ENCODE results near the gene TXK.

The TXK gene

DNA sequence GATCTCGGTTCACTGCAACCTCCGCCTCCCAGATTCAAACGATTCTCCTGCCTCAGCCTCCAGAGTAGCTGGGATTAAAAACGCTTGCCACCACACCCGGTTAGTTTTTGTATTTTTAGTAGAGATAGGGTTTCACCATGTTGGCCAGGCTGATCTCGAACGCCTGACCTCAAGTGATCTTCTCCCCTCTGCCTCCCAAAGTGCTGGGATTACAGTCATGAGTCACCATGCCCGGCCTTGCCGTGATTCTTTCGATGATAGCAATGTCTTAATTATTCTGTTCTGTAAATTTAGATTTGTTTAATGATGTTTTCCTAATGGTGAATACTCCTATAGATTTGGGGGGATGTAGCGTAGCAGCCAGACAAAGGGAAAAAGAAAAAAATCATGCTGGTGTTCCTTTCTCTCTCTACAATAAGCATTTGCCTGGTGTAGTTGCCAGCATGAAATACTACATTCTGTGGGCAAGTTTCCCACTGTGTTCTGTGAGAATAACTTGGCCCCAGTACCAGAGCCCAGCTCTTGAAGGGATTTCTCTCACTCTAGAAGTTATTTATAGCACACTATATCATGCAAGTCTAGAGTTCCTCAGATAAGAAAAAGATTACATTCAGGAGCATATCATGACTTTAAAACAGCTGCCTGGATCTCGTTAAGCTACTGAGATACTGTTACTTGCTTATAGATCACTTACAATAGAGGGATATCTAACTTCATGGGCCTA is 102.1 kb downstream of the TXK start:
- TF ChIP-seq, protein P1, sequence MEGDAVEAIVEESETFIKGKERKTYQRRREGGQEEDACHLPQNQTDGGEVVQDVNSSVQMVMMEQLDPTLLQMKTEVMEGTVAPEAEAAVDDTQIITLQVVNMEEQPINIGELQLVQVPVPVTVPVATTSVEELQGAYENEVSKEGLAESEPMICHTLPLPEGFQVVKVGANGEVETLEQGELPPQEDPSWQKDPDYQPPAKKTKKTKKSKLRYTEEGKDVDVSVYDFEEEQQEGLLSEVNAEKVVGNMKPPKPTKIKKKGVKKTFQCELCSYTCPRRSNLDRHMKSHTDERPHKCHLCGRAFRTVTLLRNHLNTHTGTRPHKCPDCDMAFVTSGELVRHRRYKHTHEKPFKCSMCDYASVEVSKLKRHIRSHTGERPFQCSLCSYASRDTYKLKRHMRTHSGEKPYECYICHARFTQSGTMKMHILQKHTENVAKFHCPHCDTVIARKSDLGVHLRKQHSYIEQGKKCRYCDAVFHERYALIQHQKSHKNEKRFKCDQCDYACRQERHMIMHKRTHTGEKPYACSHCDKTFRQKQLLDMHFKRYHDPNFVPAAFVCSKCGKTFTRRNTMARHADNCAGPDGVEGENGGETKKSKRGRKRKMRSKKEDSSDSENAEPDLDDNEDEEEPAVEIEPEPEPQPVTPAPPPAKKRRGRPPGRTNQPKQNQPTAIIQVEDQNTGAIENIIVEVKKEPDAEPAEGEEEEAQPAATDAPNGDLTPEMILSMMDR (IDR thresholded peaks at IDR 0.05; ENCODE audit: low read length, missing control alignments): no peak

DNA sequence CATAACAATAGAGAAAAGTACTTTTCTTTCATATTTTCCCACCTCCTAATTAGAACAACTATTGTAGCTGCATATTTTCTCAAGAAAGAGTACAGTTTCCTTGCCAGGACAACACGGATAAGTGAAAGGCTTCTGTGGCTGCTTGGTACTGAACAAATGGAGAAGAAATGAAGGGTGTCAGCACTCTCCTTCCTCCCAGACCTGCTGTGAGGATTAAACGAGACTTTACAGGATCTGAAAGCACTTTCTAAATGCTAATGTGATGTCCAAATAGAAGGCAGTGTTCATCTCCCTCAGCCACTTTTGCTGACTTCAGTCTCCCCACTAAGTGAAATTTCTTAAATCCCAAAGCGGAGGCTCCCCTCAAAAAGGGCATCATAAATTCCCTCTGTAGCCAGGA is 103.6 kb downstream of the TXK start:
- TF ChIP-seq, protein P1 (IDR thresholded peaks at IDR 0.05; ENCODE audit: low read length, missing control alignments): no peak
- DNase-seq (ENCODE audit: low read depth): no peak
- H3K4me3 ChIP-seq (replicated peaks; ENCODE audit: low read depth, low read length): no peak overlapping the region

More for the DNA sequence above, 102.1 kb downstream of the TXK start:
- DNase-seq (ENCODE audit: low read depth): peak; percentile 76
- no peak overlapping the region for H3K4me3 ChIP-seq (replicated peaks; ENCODE audit: low read depth, low read length)

DNA sequence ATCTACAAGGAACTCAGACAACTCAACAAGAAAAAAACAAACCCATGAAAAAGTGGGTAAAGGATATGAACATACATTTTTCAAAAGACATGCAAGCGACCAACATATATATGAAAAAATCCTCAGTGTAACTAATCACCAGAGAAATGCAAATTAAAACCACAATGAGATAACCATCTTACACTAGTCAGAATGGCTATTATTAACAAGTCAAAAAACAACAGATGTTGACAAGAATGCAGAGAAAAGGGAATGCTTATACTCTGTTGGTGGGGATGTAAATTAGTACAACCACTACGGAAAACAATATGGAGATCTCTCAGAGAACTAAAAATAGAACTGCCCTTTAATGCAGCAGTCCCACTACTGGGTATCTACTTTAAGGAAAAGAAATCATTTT is 105.4 kb downstream of the TXK start:
- no peak overlapping the region for H3K4me3 ChIP-seq (replicated peaks; ENCODE audit: low read depth, low read length)
- no peak for DNase-seq (ENCODE audit: low read depth)
- TF ChIP-seq, protein P1 (IDR thresholded peaks at IDR 0.05; ENCODE audit: low read length, missing control alignments): no peak

- no peak for DNase-seq (ENCODE audit: low read depth)
- TF ChIP-seq, protein P1 (IDR thresholded peaks at IDR 0.05; ENCODE audit: low read length, missing control alignments): no peak
- H3K4me3 ChIP-seq (replicated peaks; ENCODE audit: low read depth, low read length): no peak overlapping the region
These were observed 106.4 kb downstream of the TXK start for GRCh38 chr4:48027653-48028052.

DNA sequence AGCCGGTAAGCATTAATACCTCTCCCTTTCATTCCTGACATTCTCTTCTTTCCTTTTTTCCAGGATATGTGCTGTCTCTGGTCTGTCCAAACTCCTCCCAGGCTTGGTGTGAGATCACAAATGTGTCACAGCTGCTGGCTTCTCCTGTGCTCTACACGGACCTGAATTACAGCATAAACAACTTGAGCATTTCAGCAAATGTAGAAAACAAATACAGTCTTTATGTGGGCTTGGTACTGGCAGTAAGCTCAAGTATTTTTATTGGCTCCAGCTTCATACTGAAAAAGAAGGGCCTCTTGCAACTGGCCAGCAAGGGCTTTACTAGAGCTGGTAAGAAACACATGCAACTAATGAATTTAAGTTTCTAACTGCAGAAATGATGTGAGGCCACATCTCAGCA is 109.0 kb downstream of the TXK start:
- peak; percentile 58 for DNase-seq (ENCODE audit: low read depth)
- TF ChIP-seq, protein P1 (IDR thresholded peaks at IDR 0.05; ENCODE audit: low read length, missing control alignments): no peak
- H3K4me3 ChIP-seq (replicated peaks; ENCODE audit: low read depth, low read length): no peak overlapping the region

DNA sequence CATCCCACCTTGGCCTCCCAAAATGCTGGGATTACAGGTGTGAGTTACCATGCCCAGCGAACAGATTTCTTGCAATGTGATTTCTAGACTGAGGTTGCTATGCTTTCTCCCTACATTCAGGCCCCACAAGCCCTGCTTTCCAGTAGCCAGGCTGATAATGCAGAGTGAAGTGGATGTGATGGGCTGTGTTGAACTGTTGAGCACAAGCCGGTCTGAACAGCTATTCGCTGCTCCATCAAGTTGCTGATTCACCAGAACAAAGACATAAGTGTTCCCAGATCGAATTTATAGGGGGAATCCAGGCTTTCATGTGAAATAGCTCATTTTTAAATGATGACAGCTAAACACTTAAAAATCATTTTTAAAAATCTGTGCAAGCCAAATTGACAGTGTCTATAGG is 109.5 kb downstream of the TXK start:
- no peak for DNase-seq (ENCODE audit: low read depth)
- TF ChIP-seq, protein P1 (IDR thresholded peaks at IDR 0.05; ENCODE audit: low read length, missing control alignments): no peak
- H3K4me3 ChIP-seq (replicated peaks; ENCODE audit: low read depth, low read length): no peak overlapping the region
